DMS153 (cell line): ENCODE measurements around the gene MAP3K6.

Source experiments
- DNase-seq: peaks from one replicate; lab custom pipeline; 2025; lab: John Stamatoyannopoulos, UW

Gene MAP3K6

DNA sequence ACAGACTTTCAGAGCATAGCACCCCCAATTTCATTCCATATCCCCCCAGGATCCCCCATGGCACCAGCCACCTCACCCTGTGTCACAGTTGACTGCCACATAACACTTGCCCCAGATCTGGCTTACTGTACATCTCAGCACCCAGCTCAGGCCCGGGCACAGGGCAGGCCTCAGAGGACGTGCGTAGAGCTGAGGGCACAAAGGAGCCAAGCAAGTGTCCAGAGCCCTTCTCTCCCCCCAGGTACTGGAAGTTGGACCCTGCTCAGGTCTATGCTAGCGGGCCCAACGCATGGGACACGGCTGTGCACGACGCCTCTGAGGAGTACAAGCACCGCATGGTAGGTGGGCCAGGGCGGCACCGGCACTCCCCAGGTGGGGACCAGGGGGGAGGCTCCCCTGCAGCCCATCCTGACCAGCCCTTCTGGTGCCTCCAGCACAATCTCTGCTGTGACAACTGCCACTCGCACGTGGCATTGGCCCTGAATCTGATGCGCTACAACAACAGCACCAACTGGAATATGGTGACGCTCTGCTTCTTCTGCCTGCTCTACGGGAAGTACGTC lies 33.0 kb downstream of the MAP3K6 start:
- no peak for DNase-seq

DNA sequence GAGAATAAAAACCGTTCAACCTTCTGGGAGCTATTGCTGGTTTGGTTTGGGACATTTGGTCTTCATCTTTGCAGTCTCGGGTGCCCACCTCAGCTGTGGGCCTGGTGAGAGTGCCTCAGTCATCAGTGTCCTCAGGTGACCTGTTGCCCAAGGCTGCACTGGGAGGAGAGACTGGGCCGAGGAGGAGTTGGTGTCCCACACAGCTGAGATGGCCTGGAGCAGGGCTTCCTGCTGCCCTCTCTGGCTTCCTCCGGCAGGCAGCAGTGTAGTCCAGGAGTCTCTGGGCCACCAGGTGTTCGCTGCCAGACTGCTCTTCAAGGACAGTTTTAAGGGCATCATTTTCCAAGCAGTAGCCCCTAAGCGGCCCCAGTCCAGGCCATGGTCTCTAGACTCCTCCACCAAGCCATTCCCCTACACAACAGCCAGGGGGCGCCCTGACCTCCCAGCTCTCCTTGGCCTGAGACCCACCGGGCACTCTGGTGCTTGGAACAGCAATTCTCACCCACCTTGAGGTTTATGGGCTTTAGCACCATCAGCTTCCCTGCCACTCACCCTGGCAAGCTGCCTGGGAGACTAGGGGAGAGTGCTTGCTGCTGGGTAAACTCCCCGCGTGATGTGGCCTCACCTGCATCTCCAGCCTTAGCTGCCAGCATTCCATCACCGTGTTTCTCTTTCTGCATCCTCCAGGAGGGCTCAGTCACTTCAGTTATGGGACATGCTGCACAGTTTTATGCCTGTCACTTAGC lies 34.1 kb downstream of the MAP3K6 start:
- DNase-seq, result no peak

DNA sequence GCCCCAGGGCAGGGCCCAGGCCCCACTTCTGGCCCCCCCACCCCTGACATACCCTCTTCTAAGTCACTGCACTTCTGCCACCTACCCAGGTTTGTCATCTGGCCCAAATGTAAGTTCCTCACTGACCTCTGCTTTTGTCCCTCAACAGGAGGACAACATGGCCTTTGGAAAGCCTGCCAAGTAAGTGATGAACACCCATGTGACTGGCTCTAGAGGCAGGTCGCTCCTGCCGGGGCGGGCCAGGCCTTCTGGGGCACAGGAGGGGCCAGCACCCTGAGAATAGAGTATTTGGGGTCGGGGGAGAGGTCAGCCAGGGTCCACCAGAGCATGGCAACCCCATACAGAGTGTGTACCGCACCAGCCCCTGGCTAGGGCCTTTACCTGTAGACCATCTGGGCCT lies 34.8 kb downstream of the MAP3K6 start:
- DNase-seq, result no peak

DNA sequence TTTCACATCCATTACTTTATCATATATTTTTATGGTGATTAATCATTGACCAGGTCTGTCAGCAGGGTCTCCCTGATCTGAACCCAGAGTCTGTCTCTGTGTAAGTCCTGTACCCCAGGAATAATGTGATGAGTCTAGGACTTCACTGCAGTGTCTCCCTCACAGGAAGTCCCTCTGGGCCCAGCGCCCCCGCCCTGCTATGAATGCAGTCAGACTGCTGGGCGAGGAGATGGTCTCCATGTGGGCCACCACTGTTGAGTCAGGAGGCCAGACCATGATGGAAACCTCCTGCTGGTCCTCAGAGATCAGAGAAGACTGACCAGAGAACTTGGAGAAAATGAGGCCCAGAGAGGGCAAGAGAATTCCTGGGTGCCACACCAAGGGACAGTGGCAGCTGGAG lies 35.3 kb downstream of the MAP3K6 start:
- no peak for DNase-seq

DNA sequence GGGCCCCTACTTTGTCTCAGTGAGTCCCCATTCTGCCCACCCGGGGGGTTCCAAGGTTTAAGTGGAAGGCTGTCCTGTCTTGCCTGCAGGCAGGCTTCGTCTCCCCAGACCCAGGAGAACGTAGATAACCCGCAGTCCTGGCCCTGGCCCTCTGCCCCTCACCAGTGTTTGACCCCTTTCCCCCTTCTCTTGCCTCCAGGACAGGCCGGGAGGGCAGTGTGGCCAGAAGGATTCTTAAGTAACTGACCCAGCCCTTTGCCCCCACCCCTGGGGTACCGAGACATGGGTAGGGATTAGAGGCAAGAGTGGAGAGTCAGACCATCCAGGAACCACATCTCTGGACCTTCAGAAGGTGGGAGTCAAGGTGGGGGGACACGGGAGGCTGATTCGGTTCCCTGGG lies 36.0 kb downstream of the MAP3K6 start:
- no peak for DNase-seq

DNA sequence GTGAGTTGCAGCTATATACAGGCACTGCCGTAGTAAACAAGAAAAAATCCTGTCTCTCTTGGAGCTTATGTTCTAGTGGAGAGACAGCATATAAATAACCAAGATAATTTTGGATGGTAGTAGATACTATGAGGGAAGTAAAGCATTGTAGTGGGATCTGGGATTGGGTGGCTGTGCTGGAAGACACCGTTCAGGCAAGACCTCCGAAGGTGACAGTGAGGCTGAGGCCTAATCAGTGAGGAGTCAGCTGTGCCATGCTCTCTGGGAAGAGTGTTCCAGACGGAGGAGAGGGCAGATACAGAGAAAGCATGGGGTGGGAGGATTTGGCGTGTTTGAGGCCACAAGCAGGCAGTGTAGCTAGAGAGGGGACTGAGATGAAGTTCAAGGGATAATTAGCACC lies 38.8 kb downstream of the MAP3K6 start:
- no peak for DNase-seq

DNA sequence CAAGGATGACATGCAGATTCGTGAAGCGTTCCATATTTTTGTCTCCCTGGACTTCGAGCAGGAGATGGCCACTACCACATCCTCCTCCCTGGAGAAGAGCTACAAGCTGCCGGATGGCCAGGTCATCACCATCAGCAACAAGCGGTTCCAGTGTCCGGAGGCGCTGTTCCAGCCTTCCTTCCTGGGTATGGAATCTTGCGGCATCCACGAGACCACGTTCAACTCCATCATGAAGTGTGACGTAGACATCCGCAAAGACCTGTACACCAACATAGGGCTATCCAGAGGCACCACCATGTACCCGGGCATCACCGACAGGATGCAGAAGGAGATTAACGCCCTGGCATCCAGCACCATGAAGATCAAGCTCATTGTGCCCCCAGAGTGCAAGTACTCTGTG lies 41.5 kb downstream of the MAP3K6 start:
- no peak for DNase-seq

DNA sequence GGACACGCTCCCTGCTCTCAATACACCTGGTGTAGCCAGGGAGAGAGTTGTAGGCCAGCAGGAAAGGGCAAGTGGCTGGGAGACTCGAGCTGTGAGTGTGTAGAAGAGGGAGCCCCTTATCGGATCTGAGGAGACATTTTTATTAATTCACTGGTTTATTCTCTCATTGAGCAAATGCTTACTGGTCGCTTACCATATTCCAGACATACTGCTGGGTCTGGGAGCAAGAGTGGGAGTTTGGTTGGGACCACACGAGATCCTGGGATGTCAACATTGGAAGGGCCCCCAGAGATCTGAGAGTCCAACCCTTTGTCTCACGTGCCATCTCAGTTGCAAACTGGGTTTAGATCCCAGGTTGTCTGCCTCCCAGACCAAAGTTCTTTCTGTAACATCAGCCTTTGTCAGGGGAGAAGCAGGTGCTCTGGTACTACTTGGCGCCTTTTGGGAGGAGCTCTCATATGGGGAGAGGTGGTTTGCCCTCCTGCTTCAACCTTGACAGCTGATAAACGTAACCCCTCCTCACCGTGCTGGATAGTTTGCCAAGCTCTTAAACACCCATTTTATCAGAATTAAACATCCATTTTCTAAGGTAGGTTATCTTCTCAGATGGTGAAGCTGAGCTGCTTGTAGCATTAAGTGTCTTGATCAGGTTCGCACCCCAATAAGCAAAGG lies 44.1 kb downstream of the MAP3K6 start:
- no peak for DNase-seq

DNA sequence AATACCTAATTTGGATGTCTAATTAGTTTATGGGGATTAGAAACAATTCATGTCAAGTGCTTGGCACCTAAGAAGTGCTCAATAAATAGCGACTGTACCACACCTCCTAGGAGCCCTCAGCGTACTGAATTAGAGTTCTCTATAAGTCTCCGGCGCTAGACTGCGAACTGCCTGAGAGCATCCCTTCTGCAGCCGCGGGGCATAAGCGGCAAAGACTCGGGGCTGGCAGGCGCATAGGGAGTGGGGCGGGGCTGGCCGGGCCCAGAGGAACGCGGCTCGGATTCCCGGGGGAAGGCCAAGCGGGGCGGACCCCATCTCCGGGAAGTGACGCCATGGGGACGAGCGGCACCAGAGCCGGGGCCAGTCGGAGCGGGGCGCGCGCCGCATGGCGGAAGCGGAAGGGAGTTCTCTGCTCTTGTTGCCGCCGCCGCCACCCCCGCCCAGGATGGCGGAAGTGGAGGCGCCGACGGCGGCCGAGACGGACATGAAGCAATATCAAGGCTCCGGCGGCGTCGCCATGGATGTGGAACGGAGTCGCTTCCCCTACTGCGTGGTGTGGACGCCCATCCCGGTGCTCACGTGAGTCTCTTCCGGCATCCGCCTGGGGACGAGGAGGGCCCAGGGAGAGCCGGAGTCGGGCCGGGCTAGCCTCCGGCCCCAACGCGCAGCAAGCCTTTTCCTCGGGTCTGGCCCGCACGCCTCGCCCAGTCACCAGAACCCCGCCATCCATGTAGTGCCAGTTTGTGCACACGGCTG lies 44.8 kb downstream of the MAP3K6 start, which contains the start of gene TMEM222:
Gene TMEM222, plus strand, starts transcription at position 351 of the 756 bp plus-strand sequence. Its CDS starts 35 bp downstream, at position 386.
- DNase-seq, result peak; percentile 98

DNA sequence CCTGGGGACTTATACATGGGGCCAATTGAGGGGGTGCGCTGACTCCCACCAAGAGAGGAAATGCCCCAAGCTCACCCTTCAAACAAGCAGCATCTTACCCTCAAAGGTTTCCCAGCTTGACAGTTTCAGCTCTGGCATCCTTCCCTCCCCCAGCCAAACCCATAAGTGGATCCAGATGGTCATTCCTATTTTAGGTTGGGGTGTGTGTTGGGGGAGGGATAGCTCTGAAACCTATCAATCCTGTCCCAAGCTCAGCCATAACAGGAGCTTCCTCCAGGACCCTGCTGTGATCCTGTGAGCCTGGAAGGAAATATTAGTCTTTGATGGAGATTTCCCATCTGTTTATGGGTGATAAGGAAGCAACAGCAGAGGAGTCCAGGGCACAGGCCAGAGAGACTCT lies 48.2 kb downstream of the MAP3K6 start:
- DNase-seq, result no peak

DNA sequence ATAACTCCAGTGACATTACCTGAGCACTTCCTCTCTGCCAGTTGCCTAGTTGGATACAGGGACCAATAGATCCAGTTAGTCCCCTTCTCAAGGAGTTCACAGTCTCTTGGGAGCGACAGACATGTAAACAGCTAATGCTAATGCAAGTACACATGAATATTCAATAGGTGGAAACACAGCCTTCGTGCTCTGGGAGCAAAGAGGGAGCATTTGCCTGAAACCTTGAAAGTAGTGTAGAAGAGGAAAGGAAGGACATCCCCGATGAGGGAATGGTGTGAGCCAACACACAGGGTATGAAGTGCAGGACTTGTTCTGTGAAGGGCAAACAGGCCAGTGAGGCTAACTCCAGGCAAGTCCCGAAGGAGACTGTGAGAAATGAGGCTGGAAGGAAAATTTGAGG lies 48.6 kb downstream of the MAP3K6 start:
- no peak for DNase-seq

DNA sequence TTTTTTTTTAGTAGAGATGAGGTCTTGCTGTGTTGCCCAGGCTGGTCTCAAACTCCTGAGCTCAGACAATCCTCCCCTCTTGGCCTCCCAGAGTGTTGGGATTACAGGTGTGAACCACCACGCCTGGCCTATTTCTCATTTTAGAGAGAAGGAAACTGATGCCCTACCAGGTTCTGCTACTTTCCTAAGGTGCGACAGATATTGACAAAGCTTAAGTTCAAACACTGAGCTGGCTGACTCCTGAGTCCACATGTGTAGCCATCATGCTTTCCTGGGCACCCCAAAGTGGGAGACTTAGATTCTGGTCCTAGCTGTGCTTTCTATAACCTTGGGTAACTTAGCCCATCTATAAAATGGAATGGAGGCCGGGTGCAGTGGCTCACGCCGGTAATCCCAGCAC lies 49.9 kb downstream of the MAP3K6 start:
- DNase-seq, result no peak

DNA sequence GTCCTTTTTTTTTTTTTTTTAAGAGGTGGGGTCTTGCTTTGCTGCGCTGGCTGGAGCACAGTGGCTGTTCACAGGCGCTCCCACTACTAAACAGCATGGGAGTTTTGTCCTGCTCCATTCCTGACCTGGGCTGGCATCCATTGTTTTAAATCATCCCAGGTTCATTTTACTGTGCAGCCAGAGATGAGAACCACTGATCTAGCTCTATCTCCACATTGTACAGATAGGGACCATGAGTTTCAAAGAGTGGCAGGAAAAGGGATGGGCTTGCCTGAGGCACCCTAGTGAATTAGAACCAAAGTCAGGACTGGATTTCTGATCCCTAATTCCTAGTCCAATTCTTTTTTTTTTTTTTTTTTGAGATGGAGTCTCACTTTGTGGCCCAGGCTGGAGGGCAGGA lies 52.0 kb downstream of the MAP3K6 start:
- no peak for DNase-seq

DNA sequence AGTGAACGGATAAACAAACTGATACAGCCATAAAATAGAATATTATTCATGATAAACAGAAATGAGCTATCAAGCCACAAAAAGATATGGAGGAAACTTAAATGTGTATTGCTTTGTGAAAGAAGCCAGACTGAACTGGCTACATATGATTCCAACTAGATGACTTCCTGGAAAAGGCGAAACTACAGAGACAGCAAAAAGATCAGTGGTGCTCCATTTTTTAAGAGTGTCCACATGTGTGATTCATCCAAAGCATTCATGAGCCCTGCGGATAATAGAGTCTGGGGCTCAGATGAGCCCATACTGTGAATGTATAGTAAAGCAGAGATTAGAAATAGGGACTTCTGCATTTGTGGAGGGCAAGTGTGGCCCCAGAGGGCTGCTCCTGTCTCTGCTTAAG lies 52.6 kb downstream of the MAP3K6 start:
- DNase-seq, result no peak

DNA sequence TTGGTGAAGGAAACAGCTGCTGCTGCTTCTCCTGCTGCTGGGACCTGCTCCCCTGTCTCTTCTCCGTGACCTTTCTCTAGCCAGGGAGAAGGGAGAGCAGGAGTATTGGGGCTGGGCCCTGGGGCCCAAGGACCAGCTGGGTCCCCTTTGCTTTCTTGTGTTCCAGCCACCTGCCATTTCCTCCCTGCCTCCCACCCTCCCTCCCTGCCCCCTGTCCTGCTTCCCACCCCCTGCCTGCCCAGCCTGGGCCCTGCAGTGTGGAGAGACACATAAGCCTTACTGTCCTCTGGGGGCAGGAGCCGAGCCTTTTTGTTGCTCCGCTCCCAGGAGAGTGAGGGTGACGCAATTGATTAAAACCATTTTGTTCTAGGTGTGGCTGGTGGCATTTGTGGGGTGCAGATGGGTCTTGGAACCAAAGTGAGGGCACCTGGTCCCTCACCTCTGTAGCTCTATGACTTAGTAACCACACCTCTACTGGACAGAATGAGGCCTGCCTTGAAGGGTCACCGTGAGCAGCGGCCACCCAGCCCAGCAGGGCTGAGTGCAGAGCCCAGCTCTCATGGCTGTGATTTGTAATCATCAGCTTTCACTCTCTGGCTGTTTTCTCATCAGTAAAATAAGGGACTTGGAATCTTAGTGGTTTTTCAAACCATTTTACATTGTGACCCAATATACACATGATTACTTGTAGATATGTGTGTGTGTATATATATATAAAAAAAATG lies 58.7 kb downstream of the MAP3K6 start:
- no peak for DNase-seq

DNA sequence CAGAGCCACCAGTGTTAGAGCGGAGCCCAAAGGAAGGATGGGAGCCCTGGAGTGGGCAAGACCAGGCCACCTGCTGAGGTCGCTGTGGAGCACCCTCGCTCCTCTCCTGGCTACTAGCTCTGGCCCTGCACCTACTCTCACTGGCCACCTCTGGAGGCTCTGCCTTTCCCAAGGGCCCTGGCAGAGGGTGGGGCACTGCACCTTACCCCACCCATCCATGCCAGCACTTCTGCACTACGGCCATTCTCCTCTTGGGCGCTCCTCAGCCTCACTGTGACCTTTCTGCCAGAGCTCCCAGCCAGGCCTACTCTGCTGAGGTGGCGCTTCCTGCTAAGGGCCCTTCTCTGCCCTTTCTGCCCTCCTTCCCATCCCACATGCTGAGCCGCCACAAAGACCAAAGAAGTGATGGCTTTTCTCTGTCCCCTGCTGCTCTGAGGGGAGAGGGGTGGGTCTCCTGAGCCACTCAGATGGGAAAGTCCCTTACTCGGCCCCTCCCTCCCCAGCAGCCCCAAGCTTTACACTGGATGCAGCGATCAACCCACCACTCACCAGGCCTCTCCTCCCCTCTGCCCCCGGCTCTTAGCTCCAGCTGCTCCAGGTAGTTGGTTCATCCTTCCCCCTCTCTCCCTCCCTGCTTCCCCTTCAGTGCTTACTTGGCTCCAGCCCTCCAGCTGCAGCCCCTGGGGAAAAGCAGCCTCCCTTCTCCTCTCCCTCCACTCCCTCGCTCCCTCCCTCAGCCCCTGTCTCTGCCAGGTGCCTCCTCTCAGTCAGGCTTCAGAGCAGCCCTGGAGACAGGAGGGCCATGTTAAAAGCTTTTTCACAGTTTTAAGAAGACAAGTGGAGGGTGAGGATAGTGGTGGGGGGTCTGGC lies 59.6 kb downstream of the MAP3K6 start:
- DNase-seq, result no peak

DNA sequence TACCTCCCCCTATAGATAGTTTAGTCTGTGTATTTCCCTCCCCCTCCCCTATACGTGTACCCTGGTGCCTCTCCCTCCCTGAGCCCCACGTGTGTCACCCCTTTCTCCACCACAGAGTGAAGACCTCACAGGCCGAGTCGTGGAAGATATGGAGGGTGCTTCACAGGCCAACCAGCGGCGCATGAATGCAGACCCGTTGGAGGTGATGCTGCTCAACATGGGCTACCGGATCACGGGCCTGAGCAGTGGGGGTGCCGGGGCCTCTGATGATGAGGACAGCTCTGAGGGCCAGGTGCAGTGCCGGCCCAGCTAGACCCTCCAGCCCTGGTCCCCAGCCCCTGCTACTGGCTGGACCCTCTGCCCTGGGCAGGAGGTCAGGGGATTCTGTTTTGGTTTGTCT lies 60.7 kb downstream of the MAP3K6 start:
- DNase-seq, result no peak
